HL-60/S4 (cell line): ENCODE measurements around the gene FSD1.

Experiments used
- in situ Hi-C: fragments of 300-500 bp; cut with MboI; formaldehyde crosslinking; loops from 2 replicates; pipeline ENCODE4 v1.14.3; 2022; ENCODE audit warnings: low sequenced_read_pairs

The FSD1 gene

DNA sequence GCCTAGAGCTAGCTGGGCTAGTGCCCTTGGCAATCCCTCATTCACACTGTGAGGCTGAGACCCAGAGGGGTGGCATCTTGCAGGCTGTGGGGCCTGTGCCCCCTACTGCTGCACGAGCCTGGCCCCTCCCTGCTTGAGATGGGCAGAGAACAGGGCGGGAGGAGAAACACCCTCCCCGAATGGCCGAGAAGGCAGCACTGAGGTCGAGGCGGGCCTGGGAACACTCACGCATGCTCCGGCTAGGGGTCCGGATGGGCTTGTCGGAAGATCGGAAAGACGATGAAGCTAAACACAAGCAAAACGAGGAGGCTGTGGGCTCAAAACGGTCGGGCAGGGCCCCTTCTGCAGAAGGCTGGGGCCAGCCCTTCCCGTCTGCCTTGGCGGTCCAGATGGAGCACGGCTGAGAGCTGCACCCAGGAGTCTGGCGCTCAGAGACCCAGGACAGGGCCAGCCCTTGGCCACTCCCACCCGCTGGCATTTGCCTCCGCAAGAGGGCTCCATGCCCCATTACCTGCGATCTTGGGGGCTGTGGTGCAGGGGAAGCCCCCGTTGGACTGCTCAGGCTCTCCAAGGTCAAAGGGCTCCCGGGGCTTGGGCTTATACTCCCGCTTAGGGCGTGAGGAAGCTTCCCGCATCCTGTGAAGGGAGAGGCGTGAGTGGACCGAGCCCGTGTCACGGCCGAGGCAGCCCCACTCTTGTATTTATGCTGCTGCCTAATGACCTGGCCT, 57.9 kb downstream of the FSD1 start:
- in situ Hi-C loops: no loop called here

DNA sequence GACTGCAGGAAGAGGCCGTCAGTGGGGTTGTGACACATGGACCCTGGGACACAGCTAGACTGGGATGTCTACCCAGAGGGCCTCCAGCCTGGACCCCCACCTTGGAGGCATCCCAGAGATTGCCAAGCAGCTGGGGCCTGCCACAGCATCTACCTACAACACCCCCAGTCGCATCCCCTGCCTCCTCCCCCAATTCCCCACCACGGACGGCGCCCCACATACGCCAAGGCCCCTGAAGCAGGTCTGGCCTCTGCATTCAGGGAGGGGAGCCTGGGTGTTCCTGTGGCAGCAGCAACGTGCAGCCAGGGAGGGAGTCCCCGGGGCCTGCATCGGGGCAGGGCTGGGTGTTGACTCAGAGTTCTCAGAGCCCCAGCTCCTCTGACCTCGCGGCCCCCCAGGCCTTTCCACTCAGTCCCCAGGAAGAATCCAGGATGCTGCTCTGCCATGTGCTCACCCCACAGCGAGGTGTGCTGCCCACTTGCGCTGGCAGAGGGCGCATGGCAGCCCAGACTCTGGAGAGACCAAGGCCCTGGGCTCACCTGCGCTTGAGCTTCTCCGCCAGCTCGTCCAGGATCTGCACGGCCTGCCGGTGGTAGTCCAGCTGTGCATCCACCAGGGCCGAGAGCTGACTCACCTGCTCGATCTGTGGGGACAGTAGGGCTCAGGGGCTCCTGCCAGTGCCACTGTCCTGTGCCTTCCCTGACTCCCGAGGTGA, 58.6 kb downstream of the FSD1 start:
- in situ Hi-C loops: no loop called here

DNA sequence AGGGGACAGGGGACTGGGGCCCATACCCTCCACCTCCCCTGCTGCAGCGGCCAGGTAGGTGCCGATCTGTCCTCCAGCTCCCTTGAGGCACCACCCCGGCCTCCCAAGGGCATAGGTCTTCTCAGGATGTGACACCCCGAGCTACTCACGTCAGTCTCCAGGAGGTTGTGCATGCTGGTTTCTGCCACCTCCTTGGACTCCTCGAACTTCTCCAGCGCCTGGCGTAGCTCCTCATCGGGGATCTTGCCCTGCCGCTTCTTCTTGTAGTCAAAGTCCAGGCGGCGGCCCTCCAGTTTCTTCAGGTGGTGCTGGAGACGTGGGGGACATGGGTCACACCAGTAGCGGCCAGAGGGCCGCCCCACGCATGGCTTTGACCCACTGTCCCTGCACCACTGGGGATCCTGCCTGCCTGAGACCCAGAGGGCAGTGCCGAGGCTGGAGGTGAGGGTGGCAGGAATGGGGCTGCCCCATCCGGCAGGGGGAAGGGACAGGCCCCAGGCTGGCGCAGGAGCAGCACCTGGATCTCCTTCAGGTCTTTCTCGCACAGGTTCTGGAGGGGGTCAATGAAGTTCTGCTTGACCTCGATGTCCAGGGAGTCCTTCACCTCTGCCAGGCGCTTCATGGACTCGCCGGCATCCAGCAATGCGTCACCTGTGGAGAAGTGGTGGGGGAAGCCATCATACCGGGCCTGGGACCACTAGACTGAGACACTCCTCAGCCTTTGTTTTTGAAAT, 59.3 kb downstream of the FSD1 start:
- in situ Hi-C loops: no loop called here

DNA sequence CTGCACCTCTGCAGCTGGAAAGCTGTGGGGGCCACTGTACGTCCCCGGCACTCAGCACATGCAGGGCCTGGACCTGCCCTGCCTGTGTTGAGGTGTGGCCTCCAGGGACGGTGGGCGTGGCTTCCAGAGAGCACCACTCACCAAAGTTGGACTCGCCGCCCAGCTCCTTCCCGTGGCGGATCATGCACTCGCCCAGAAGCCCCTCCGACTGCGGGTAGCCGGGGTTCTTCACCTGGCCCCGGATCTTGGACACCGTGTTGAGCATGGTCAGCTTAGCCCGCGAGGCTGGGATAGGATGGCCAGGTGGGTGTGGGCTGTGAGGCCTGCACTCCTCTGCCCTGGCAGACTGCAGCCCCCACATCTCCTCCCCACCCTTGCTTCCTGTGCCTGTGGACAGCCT, 60.9 kb downstream of the FSD1 start:
- in situ Hi-C loops: no loop called here

DNA sequence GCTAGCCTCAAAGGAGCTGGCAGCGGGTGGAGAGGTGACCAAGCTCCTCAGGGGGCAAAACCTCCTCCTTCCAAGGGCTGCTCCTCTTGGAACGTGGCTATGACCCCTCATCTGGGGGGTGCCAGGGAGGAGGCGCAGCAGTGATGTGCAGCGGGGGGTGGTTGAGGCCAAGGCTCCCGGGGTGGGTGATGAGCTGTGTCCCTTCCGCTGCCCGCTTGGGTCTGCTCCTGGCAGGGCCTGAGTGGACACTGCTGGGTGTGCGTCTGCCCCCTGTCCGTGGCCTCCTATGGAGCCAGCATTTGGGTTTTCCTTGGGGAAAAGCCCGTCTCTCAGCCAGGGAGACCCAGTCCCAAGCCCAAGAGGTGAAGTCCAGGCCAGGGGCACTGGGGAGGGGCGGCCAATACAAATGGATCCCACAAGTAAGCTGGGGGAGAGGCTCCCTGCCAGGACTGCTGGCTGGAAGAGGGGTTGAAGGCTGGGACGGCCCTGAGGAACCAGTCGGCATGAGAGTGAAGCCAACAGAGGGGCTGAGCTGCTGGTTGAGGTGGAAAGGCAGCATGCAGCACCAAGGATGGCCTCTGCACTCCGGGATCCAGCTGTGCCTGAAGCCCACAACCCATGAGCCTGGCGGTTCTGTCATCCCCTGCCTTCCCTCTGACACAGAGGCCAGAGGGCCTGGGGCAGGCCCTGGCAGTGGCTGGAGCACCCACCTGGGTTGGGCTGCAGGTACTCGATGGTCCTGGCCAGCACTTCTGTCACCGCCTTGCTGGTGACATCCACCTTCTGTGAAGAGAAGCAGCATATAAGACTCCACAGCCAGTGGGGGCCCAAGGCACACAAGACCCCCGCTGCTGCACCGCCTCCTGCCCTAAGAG, 61.6 kb downstream of the FSD1 start:
- in situ Hi-C loops: no loop called here

DNA sequence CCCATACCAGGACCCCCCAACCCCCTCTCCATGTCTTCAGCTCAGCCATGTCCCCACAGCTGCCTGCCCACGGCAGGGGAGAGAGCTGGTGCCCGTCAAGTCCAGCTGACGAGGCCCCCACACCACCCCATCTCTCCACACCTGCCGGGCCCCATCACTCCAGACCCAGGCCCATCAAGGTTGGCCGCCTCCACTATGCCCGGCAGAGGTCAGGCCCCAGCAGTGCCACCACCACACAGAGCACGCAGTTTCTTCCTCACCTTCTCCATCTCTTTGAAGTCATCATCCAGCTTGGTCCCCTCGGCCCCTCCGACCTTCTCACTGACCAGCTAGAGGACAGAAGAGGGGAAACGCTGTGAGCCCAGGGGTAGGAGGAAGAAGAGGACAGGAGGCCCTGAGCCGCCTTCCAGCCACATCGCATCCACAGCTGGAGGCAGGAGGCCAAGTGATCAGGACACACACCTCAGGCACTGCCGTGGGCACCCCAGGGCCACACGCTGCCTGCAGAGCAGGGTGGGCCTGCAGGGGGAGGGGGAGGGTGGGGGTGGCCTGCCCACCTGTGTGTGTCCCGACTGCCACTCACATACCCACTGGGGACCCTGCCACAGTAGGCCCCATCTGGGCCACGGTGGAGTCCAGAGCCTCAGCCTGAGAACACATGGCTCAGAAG, 62.4 kb downstream of the FSD1 start:
- in situ Hi-C loops: no loop called here

DNA sequence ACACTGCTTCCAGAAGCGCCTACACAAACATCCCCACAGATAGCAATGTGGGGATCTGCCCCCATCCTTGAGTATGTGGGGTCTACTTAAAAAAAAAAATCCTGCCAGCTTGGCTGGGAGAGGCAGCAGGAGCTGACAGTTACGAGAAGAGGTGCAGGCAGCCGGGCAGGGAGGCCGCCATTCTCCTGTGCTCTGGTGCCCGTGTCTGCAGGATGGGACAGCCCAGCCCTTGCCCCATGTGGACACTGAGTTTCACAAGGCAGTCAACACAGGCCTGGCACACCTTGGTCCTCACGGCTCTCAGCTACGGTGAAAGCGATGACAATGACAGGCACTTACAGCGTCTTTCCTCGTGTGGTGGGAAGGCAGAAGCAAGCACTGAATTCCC, 62.9 kb downstream of the FSD1 start:
- in situ Hi-C loops: no loop called here

DNA sequence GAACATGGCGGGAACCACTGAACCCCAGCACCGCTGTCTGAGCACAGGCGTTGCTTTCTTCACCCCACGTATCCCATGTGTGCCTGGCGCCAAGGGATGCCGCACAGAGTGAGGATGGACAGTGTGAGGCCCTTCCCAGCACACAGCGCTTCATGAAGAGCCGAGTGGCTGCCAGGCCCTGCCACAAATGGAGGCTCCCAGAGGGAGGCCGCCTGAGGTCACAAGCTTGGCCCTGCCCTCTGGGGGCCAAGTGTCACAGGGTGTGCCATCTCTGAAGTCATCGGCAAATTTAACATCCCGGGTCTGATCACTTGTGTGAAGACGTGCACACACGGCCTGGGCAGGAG, 63.4 kb downstream of the FSD1 start:
- in situ Hi-C loops: no loop called here

DNA sequence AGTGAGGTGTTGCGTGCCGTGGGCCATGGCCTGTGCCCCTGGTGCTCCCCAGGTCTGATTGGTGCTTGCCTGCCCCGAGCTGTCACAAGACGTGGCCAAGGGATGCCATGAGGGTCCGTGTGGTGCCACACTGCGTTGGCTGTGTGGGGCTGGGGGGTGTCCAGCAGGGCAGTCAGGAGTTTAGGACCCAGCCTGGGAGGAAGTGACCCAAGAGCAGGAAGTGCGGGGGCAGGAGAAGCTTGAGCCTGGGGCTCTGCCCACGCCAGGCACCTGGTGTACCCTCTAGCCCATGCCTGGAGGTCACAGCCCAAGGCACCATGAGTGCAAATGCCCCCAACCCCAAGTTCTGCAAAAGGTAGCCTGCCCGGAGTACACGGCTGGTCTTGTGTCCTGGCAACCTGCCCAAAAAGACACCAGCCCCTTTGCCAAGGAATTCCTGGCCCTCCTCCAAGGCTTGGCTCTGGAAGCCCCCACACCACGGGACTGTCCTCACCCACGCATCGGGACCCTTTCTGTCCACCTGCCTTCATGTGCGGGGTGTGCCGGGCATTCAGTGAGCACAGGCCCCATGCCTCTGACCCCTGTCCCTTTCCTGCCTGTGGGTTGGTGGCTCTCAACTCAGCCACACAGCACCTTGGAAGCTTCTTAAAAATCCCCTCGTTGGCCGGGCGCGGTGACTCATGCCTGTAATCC, 63.9 kb downstream of the FSD1 start:
- in situ Hi-C loops: no loop called here

DNA sequence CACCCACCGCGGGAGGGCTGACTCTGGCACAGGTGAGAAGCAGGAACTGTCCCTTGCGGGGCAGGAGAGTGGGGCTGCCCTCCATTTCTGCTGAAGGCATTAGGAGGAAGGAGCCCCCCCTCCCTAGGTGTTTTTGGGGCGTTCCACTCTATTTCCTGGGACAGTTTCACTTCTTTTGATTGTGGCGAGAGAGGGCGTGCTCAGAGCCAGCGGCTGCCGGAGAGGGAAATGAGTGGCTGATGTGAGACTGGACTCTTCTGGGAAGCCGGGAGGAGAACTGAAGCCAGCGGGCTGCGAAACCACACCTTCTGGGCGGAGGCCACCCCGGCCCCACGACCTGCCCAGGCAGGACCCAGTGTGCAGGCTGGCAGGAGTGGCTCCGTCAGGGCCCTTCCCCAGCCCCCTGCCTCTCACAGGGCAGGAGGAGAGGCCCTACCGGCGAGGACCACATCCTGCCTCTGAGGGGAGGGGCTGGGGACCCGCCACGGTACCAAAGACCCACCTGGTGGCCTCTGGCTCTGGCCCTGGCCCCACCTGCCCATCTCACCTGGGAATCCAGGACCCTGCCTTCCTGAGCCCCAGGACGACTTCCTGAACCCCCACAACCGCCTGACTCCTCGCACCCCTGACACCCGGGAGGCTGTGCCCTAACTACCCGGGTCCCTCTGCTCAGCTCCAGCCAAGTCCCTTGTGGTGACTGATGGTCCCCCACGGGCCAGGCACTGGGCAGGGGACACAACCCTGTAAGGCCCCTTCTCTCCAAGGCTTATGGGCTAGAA, 64.9 kb downstream of the FSD1 start:
- in situ Hi-C loops: no loop called here

DNA sequence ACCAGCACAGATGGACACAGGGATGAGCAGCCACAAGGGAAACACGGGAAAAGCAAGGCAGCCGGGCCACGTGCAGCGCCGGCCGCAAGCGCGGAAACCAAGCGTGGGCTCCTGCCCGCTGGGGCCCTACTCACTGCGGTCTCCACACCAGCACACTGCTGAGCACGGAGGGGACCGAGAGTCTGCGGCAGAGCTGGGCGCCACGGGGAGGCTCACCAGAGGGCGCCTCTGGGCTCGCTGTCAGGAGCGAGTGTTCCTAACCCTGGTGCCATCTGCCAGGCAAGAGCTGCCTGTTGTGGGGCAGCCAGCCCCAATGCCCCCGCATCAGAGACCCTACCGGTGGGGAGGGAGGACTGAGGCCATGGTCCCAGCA, 65.5 kb downstream of the FSD1 start:
- in situ Hi-C loops: no loop called here

DNA sequence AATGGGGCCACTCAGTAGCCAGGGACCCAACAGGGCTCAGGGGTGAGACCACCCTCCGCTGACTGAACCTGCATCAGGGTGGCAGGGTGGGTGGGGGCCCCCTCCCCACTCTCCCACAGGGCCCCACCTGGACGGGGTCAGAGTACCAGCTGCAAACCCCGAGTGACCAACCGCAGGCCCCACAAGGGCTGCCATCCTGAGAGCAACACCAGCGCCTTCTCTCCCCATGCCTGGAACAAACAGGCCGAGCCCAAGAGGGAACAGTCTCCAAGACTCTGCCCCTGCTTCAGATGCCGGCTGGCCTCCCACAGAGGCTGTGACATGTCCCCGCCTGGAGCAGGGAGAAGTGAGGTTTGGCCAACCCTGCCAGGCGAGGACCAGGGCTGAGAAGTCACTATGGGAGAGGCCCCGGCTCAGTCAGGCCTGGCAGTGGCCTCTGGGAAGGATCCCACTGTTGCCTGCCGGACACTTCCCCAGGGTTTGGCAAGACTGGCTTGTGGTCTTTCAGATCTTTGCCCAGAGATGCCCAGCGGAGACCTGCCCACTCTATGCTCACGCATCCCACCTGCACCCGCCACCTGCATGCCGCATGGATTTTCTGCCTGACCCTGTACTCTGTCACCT, 66.1 kb downstream of the FSD1 start:
- in situ Hi-C loops: no loop called here

DNA sequence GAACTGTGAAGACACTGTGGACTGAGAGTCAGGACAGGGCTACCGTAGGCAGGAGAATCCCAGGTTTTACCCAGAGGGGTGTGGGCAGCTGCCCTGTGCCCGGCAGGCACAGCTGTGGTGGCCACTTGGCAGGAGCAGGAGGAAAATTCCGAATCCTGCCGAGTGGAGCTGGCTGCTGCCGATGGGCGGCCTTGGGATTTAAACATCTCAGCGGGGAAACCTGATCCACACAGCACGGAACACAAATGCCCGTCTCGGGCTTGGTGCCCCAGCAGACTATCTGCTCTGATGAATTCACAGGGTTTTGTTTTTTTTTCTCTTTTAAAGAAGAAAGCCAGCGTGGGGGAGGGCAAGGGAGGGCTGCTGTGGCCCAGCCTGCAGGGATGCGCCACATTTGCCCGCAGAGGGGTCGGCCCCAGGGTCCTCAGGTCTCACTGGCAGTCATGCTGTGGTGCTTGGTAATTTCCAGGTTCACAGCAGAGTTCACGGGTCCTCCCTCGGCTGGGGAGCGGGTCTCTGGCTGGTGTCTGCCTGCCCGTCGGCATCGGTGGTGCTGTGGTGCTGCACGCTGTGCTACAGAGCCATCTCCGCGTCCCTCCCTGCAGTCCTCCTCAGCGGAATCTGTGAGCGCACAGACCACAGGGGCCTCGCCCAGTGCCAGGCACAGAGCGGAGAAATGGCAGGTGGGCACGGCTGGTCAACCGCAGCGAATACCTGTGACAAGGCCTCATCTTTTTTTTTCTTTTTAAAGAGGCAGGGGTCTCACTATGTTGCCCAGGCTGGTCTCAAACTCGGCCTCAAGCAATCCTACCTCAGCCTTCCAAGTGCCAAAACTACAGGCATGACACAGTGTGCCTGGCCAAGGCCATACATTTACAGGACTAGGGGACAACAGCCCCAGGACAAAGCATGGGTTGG, 67.1 kb downstream of the FSD1 start:
- in situ Hi-C loops: no loop called here

DNA sequence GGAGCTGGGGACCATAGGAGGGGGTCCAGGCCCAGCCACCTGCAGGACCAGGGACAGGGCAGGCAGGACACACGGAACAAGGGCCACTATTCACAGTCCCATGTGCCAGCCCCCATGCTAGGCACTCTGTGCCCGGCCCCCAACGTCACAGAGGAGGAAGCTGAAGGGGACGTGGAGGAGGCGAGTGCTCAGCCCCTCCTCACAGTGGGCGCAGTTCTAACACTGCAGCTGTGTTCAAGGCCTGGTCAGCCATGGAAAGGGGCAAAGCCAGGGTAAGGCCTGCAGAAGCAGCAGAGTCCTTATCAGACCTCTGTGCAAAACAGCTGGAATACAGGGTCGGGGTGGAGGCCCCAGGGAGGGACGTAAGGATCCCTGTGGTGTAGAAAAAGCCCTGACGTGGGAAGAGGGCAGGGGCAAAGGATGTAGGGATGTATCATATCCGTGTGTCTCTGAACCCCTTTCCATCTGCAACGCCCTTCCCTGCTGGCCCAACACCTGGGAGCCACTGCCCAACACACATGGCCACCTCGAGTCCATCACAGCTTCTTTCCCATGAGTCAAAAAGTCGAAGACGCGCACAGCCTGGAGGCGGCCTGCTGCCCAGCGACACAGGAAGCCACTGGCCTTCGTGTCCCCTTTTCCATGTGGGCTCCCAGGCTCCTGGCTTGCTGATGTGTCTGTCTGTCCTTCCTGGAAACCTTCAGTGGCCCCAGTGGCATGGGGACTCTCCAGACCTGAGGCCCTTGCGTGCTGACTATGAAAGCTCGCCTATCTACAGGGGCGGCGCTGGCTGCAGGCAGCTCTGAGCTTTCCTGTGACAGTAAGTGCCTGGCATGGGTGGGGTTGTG, 68.0 kb downstream of the FSD1 start:
- in situ Hi-C loops: no loop called here

DNA sequence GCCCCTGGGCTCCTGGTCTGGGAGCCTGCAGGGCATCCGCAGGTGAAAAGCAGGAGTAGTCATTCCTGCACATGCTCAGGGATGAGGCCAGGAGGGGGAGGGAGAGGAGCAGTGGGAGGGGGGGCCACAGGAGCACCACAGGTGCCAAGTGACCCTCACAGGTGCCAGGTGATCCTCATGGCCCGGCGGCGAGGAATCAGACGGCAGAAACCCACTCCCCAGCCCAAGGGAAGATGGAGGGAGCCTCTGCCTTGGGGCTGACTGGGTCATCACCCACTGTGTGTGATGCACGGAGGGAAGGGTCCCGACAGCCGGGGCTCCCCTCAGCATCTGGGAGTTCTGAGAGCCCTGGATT, 68.6 kb downstream of the FSD1 start:
- in situ Hi-C loops: no loop called here
